ENCODE results near the gene KCNMB4.
"Not testable (repeated sequence)": the region's sequence is repeated elsewhere in the genome, so short reads cannot be mapped to it uniquely, and the experiment has no call there.

The KCNMB4 gene

DNA sequence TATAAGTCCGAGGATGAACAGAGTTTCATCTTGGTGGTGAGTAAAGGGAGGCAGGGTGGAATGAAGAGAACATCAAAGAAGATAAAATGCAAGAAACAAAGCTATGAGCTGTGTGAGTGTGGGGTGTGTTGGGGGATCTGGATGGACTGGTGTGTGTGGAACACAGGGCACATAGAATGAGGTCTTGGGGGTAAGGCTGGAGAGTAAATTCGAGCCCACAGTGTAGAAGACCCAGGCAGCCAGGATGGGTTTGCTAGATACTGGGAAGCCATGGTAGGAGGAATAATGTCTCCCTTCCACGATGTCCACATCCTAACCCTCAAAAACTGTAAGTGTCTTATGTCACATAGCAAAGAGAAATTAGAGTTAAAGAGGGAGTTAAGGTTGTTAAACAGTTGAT, 6.8 kb downstream of the KCNMB4 start:
- DNase-seq (ENCODE audit: low read depth, low spot score), result no peak

DNA sequence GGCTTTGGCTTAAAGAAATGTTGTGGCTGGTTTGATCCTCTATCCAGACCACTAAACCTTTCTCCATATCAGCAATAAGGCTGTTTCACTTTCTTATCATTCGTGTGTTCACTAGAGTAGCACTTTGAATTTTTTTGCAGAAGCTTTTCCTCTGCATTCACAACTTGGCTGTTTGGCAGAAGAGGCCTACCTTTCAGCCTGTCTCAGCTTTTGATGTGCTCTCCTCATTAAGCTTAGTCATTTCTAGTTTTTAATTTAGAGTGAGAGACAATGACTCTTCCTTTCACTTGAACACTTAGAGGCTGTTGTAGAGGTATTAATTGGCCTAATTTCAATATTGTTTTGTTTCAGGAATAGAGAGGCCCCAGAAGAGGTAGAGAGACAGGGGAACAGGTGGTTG, 13.8 kb downstream of the KCNMB4 start:
- DNase-seq (ENCODE audit: low read depth, low spot score), result no peak

DNA sequence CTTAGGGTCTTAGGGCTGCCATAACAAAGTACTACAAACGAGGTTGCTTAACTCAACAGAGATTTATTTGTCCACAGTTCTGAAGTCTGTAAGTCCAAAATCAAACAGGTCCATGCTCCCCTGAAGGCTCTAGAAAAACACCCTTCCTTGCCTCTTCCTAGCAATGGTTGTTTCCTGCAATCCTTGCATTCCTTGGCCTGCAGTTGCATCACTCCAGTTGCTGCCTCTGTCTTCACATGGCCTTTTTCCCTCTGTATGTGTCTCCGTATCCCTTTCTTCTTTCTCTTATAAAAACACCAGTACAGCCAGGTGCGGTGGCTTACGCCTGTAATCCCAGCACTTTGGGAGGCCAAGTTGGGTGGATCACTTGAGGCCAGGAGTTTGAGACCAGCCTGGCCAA, 17.4 kb downstream of the KCNMB4 start:
- DNase-seq (ENCODE audit: low read depth, low spot score), result no peak

DNA sequence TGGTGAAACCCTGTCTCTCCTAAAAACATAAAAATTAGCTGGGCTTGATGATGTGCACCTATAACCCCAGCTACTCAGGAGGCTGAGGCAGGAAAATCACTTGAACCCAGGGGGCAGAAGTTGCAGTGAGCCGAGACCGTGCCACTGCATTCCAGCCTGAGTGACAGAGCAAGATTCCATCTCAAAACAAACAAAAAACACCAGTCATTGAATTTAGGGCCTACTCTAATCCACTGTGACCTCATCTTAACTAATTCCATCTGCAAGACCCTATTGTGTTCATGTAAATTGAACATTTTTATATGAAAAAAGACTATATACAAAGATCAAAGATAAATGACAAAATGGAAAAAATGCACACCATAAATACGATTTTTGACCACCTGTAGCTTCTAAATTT, 17.8 kb downstream of the KCNMB4 start:
- DNase-seq (ENCODE audit: low read depth, low spot score), result no peak

DNA sequence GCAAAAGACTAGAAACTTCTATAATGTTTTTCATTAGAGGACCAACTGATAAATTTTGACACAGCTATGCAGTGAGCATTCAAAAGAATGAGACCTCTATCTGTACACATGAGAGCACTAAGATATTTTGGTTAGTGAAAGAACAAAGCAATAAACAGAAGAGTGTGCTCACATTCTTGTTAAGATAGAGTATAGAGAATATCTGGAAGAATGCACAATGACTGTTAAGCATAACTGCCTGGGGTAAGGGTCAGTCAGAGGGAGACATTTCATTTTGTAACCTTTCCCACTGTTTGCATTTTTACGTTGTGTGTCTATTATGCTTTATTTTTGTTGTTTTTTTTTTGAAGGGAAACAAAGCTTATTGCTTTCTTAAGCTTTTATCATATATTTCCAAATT, 20.7 kb downstream of the KCNMB4 start:
- no peak for DNase-seq (ENCODE audit: low read depth, low spot score)

DNA sequence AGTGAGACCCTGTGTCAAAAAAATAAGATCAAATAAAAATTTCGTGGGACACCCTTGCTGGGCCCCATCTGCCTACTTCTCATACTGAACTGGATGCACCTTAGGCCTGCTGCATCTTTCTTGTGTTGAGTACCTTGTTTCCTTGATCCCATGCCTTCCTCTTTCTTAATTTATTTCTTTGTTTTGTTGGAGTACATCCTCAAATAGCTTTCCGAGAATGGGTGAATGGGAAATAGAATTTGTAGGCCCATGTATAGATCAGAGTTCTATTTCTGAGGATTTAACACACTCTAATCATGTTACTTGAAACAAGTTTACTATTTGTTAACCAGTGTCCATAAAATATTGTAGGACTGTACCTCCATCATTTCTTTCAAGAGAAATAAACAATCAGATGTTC, 23.6 kb downstream of the KCNMB4 start:
- no peak for DNase-seq (ENCODE audit: low read depth, low spot score)

DNA sequence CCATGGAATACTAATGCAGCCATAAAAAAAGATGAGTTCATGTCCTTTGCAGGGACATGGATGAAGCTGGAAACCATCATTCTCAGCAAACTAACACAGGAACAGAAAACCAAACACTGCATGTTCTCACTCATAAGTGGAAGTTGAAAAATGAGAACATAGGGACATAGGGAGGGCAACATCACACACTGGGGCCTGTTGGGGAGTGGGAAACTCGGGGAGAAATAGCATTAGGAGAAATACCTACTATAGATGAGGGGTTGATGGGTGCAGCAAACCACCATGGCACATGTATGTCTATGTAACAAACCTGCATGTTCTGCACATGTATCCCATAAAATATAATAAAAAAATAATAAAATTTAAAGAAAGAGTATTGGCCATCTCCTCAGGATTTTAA, 26.5 kb downstream of the KCNMB4 start:
- not testable (repeated sequence) for DNase-seq (ENCODE audit: low read depth, low spot score)

DNA sequence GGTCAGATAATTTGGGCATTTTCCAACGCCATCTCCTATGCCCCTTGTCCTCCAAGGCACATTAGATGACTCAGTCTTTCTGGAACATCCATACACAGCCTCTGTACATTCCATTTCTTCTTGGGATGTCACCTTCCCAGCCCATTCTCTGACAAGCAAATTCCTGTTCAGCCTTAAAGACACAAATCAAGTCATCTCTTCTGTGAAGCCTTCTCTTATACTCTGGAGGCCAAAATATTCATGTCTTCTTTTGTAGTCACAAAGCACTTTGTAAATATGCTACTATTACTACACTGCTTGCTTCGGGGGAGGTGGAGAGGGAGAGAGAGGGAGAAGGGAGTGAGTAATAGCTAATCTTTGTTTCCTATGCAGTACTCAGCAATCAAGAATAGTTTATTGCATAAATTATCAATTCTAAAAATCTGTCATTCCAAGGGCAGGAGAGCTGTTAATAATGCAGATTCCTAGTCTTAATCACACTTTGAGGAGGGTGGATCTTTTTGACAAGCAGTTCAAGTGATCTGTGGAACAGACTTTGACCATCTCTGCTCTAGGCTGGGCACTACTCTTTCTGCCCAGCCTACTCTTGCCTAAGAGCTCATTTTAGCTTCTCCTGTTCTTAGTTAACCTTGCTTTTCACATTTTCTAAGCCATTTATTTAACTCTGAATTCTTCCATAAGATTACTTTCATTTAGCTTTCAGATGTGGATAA, 27.9 kb downstream of the KCNMB4 start:
- DNase-seq (ENCODE audit: low read depth, low spot score), result no peak

DNA sequence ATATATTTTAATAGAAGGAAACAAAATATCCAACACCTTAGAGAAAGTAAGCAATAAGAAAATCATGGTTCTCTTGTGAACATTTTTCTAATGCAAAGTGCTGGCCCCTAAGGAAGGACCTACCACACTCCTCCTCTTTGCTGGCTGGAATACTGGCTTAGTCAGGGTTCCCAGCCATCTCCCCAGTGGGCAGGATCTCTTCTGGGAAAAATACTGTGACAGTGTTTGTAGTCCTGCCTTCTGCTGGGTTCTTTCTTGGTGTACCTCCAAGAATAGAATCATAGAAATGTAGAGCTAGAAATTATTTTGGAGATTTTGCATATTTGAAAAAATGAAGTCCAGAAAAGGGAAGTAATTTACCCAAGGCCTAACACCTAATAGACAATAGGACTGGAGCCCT, 31.9 kb downstream of the KCNMB4 start:
- DNase-seq (ENCODE audit: low read depth, low spot score), result no peak

DNA sequence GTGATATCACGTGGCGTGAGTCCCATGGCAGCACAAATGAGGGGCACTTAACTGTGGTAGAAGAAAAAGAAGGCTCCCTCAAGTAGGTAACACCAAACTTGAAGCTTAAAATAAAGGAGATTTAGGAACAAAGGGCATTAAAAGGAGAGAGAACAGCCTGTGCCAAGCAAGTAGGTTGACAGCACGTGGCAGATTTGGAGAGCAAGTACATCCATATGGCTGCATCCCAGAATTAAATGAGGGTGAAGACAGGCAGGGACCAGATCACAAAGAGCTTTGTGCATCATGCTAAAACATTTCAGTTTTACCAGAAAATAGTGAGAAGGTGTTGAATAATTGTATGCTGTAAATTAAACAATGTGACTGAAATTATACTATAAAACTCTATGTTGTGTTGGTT, 32.8 kb downstream of the KCNMB4 start:
- no peak for DNase-seq (ENCODE audit: low read depth, low spot score)

DNA sequence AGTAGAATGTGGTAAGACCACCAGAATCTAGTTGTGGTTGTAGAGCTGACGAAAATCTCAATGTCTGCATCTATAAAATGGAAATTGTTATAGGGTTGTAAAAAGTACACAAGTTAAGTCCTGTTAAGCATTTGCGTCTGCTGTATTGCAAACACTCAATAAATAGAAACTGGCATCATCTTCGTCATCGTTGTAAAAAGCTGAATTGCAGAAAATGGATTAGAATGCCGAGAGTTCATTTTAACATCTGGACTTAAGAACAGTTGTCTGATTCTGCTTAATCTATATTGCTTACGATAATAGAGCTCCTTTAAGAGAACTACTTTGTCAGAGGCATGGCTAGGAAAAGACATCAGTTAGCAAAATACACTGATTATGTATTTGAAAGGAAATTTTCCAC, 33.2 kb downstream of the KCNMB4 start:
- DNase-seq (ENCODE audit: low read depth, low spot score), result no peak

DNA sequence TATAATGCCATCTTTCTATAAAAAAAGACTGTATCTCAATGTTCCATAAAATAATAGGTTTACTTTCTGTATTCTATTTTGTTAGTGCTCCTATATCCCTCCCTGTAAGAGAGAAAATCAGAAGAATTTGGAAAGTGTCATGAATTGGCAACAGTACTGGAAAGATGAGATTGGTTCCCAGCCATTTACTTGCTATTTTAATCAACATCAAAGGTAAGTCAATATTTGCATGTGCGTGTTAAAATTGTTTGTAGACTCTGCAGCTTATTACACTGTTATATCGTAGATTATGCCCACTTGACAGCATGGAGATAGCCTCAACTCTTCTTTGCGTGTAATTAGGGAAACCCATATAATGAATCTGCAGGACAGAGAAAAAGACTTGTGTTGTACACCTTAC, 34.0 kb downstream of the KCNMB4 start:
- DNase-seq (ENCODE audit: low read depth, low spot score), result no peak

DNA sequence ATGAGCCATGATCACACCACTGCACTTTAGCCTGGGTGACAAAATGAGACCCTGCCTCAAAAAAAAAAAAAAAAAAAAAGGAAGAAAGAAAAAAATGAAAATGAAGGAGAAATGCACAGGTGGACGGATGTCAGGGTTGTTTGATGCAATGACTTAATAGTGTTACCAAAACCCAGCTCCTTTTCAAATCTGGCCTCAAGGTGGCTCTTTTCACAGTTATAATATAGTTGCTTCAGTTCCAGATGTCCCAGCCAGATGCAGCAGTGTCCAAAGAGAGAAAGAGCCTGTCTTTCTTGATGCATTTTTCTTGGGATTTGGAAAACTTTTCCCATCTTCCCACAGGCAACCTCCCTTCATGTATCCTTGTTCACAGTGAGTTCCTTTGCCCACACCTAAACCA, 36.5 kb downstream of the KCNMB4 start:
- DNase-seq (ENCODE audit: low read depth, low spot score), result no peak

DNA sequence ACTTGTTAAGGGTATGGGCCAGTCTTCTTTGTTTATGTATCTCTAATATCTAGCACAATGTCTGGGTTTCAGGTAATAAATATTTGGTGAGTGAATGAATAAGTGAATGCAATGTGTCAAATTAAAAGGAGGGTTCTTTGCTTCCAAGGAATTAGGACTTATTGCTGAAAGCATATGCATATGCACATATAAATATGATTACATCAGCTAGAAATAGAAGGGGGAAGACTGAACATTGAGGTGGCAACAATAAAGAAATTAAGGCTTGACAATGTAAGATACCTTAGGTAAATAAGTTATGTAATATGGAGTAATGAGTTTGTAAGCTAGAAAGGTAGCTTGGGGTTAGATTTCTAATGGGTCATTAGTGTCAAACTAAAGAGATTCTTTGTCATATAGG, 37.7 kb downstream of the KCNMB4 start:
- no peak for DNase-seq (ENCODE audit: low read depth, low spot score)

DNA sequence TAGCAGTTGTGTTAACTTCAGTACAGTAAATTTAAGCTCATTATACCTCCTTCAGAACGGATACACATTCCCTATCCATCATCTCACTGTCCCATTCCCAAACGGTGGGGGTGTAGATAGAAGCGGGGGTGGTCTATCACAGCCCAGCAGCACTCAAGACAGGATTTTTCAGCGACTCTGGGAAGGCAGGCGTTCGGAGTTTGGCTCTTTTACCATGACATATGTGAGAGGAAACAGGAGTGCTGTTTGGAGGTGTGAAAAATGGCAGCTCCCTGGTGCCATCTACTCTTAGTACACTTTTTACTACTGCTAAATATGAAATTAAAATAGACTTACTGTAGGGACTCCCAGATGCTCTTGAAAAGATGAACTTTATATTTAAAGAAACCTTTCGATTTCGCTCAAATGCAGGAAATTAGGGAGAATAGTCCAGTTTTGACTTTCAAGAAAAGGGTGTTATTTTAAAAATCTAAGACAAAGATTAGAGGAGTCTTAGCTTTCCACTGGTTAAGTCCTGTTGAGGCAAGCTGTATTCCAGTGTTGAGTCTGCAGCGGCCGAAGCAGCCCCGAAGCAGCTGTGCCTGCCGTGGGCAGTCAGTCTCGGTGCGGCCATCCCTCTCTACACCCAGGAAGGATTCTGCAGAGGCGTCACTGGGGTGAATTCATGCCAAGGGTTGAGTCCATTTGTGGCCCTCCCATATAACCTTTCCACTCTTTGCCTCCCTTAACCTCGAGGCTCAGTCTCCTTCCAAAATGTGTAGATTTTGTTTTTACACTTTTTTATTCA, 42.1 kb downstream of the KCNMB4 start:
- no peak for DNase-seq (ENCODE audit: low read depth, low spot score)

DNA sequence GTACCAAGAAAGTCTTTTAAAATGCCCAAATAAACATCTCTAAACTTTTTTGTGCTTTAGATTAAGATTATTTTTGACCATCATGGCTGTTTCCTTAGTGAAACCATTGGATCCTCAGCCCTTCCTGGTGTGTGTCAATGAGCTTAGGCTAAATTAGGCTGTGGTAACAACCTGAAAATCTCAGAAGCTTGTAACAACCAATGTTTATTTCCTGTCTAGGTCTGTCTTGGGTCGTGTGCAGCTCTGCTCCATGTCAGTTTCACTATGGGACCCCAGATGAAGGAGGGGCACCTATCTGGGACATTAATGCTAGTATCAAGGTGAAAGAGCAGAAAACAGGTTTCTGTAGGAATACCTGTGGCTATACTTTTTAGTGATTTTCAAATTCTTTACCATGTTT, 49.9 kb downstream of the KCNMB4 start:
- no peak for DNase-seq (ENCODE audit: low read depth, low spot score)

DNA sequence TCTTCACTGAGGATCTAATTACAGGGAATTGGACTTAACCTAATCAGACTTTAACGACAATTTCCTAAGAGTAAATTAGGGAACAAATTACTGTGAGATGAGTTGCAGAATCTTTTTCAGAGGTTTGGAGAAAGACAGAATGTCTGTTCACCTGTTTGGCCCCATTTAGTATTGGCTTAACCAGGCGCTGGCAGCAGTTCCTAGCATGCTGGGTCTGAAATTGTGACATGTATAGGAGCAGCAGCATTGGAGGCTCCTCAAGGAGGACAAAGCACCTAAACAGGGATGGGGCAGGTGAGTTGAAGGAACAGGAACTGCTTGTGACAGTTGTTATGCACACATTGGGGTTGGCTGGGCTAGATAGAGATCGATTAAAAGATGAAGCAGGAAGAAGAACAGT, 51.0 kb downstream of the KCNMB4 start:
- no peak for DNase-seq (ENCODE audit: low read depth, low spot score)

DNA sequence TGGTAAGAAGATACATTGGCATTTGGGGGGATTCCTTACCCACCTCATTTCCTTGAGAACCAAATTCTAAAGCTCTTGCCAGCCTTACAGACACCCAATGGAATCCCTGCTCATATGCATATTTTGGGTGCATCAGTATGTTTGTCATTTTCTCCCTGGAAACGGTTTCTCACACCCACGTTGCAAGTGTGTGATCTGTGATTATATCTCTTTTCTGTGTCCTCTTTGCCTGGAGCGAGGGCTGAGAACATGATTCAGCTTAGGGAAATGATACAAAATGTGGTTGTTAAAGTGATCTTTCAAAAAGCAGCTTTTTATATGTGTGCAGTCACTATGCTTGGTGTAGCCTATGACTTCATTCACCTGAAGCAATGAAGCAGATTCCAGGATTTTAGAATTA, 52.0 kb downstream of the KCNMB4 start:
- DNase-seq (ENCODE audit: low read depth, low spot score), result no peak

DNA sequence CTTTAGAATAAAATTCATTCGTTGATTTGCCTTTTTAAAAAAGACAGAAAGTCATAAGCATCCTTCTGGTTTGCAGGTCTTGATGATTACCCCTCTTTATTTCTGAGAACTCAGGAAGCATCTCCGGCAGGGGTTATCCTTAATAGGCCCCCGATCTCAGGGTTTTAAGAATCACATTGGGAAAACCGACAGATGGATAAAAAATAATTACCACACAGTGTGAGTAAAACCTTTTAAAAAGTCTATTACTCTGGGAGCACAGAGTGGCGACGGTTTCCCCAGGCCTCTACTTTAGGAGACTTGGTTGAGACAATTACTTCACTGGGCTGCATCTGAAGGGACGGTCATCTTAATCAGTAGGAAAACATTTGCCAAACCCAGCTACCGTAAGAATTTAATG, 56.5 kb downstream of the KCNMB4 start:
- no peak for DNase-seq (ENCODE audit: low read depth, low spot score)

DNA sequence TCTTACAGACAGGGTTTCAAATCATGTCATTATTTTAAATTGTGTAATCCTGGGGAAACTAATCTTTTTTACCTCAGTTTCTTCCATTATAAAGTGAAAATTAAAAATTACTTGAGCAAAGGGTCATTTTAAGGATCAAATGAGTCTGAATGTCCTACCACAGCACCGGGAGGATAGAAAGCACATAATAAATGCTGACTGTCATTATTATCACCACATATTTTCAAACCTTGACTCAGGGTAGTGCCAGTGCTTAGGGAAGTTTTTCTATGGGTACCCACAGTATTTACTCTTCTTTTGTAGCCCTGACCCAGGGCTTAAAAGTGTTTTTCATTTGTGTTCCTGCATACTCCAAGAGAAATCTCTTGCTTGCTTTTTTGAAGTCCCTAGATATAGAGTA, 60.5 kb downstream of the KCNMB4 start:
- no peak for DNase-seq (ENCODE audit: low read depth, low spot score)

DNA sequence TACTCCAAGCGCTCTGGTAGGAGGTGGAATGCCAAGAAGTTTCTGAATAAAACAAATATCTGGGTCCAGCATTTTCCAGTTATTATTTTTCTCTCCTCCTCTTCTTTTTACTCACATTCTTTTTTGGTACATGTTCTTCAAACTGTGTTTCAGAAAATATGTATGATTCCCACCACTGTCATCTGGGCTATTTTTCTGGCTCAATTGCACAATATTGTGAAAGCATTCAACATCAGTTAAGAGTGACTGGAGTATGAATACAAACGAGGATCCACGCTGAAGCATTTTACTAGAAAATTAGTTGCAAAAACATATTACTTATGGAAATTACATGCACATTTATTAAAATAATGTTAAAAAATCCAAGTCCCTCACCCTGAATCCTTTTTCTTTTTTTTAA, 61.5 kb downstream of the KCNMB4 start:
- DNase-seq (ENCODE audit: low read depth, low spot score), result no peak

DNA sequence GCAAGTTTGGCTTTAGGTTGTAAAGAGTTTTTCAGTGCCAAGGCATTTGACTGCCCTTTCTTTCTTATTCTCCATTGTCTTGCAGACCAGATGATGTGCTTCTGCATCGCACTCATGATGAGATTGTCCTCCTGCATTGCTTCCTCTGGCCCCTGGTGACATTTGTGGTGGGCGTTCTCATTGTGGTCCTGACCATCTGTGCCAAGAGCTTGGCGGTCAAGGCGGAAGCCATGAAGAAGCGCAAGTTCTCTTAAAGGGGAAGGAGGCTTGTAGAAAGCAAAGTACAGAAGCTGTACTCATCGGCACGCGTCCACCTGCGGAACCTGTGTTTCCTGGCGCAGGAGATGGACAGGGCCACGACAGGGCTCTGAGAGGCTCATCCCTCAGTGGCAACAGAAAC, 64.3 kb downstream of the KCNMB4 start:
- no peak for DNase-seq (ENCODE audit: low read depth, low spot score)

DNA sequence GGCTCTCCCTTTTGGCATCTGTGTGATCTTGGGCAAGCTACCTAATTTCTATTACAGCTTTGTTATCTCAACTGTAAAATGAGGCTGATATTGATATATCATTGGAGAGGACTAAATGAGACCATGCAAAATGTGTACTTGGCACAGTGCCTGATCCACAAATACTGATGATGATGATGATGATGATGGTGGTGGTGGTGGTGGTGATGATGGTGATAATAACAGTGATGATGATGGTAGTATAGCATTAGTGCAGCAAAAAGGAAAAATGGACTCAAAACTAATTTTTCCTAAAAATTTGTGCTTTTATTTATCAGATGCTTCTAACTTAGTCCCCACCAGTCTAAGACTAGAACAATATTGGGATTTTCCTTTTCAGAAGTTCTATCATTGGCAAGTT, 70.7 kb downstream of the KCNMB4 start:
- DNase-seq (ENCODE audit: low read depth, low spot score), result no peak
